GM23338 (cell line): Measurements from ENCODE around the gene SULF2.

Experiments used
- CREB1 ChIP-seq: fragments of 250-450 bp; sonication (Bioruptor Pico); IDR thresholded peaks from 2 replicates; pipeline ENCODE4 v1.5.0; 2020; ENCODE audit warnings: low read depth, mild to moderate bottlenecking, moderate library complexity
- EZH2 ChIP-seq: fragments of 200-600 bp; sonication (generic); IDR thresholded peaks from one replicate; pipeline ENCODE4 v1.8.0; 2017; ENCODE audit warnings: antibody characterized with exemption, mild to moderate bottlenecking, low read depth; ENCODE audit not compliant: unreplicated experiment
- EZH2phosphoT487 ChIP-seq: fragments of 200-600 bp; sonication (generic); IDR thresholded peaks from one replicate; pipeline ENCODE4 v1.8.1; 2018; ENCODE audit warnings: antibody characterized with exemption; ENCODE audit not compliant: unreplicated experiment
- JUNB ChIP-seq: IDR thresholded peaks from one replicate; pipeline ENCODE4 v1.6.1; 2016; ENCODE audit warnings: antibody characterized with exemption; ENCODE audit not compliant: unreplicated experiment
- NANOG ChIP-seq: IDR thresholded peaks from 2 replicates; pipeline ENCODE4 v1.6.1; 2016; ENCODE audit warnings: antibody characterized with exemption, borderline replicate concordance
- POLR2AphosphoS5 ChIP-seq: IDR thresholded peaks from 2 replicates; pipeline ENCODE4 v1.6.1; 2016; ENCODE audit warnings: antibody characterized with exemption, low read depth
- STAT1 ChIP-seq: IDR thresholded peaks from one replicate; pipeline ENCODE4 v1.6.1; 2016; ENCODE audit warnings: antibody characterized with exemption; ENCODE audit not compliant: unreplicated experiment
- ZNF114 ChIP-seq: fragments of 250-450 bp; sonication (Bioruptor Pico); IDR thresholded peaks from 2 replicates; pipeline ENCODE4 v1.5.0; 2020; ENCODE audit warnings: mild to moderate bottlenecking, moderate library complexity
- ZNF331 ChIP-seq: fragments of 250-450 bp; sonication (Bioruptor Pico); IDR thresholded peaks from 2 replicates; pipeline ENCODE4 v1.5.0; 2020; ENCODE audit warnings: low read depth, mild to moderate bottlenecking, moderate library complexity
- TF ChIP-seq, protein P1 (sequence below), 2 experiments: fragments of 200-600 bp in 1 of 2; sonication (generic) in 1 of 2; conservative IDR thresholded peaks; 2 replicates each; pipeline versions ENCODE4 v1.5.1 to v1.6.1; 2016 to 2017; ENCODE audit warnings: antibody characterized with exemption in 2 of 2, low read depth in 2 of 2, mild to moderate bottlenecking in 2 of 2, moderate library complexity in 1 of 2
- TF ChIP-seq, protein P2 (sequence below): IDR thresholded peaks from one replicate; pipeline ENCODE4 v1.6.1; 2018; ENCODE audit warnings: antibody characterized with exemption; ENCODE audit not compliant: unreplicated experiment
- TF ChIP-seq, protein P3 (sequence below): fragments of 250-450 bp; sonication (Bioruptor Pico); IDR thresholded peaks from 2 replicates; pipeline ENCODE4 v1.5.0; 2020; ENCODE audit warnings: mild to moderate bottlenecking, moderate library complexity

DNA sequence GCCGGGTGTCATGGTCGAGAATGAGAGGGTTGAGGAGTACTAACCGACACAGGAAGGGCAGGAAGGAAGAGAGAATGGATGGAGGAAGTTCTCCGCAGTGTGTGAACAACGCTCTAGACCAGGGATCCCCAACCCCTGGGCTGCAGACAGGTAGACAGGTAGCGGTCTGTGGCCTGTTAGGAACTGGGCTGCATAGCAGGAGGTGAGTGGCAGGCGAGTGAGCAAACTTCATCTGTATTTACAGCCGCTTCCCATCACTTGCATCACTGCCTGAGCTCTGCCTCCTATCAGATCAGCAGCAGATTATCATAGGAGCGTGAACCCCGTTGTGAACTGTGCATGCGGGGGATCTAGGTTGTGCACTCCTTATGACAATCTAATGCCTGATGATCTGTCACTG lies 62.0 kb downstream of the SULF2 start:
- TF ChIP-seq, protein P1, sequence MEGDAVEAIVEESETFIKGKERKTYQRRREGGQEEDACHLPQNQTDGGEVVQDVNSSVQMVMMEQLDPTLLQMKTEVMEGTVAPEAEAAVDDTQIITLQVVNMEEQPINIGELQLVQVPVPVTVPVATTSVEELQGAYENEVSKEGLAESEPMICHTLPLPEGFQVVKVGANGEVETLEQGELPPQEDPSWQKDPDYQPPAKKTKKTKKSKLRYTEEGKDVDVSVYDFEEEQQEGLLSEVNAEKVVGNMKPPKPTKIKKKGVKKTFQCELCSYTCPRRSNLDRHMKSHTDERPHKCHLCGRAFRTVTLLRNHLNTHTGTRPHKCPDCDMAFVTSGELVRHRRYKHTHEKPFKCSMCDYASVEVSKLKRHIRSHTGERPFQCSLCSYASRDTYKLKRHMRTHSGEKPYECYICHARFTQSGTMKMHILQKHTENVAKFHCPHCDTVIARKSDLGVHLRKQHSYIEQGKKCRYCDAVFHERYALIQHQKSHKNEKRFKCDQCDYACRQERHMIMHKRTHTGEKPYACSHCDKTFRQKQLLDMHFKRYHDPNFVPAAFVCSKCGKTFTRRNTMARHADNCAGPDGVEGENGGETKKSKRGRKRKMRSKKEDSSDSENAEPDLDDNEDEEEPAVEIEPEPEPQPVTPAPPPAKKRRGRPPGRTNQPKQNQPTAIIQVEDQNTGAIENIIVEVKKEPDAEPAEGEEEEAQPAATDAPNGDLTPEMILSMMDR (conservative IDR thresholded peaks at IDR 0.05; ENCODE audit: low read depth in 2 of 2): no peak
- no peak for TF ChIP-seq POLR2AphosphoS5
- TF ChIP-seq, protein P2, sequence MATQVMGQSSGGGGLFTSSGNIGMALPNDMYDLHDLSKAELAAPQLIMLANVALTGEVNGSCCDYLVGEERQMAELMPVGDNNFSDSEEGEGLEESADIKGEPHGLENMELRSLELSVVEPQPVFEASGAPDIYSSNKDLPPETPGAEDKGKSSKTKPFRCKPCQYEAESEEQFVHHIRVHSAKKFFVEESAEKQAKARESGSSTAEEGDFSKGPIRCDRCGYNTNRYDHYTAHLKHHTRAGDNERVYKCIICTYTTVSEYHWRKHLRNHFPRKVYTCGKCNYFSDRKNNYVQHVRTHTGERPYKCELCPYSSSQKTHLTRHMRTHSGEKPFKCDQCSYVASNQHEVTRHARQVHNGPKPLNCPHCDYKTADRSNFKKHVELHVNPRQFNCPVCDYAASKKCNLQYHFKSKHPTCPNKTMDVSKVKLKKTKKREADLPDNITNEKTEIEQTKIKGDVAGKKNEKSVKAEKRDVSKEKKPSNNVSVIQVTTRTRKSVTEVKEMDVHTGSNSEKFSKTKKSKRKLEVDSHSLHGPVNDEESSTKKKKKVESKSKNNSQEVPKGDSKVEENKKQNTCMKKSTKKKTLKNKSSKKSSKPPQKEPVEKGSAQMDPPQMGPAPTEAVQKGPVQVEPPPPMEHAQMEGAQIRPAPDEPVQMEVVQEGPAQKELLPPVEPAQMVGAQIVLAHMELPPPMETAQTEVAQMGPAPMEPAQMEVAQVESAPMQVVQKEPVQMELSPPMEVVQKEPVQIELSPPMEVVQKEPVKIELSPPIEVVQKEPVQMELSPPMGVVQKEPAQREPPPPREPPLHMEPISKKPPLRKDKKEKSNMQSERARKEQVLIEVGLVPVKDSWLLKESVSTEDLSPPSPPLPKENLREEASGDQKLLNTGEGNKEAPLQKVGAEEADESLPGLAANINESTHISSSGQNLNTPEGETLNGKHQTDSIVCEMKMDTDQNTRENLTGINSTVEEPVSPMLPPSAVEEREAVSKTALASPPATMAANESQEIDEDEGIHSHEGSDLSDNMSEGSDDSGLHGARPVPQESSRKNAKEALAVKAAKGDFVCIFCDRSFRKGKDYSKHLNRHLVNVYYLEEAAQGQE: no peak
- no peak for TF ChIP-seq ZNF114 (CRISPR knock-in tag)
- TF ChIP-seq EZH2: no peak
- TF ChIP-seq JUNB: no peak
- TF ChIP-seq ZNF331 (CRISPR knock-in tag): no peak
- no peak for TF ChIP-seq CREB1 (CRISPR knock-in tag)
- TF ChIP-seq STAT1: no peak
- TF ChIP-seq NANOG: no peak
- TF ChIP-seq EZH2phosphoT487: no peak
- TF ChIP-seq, protein P3, sequence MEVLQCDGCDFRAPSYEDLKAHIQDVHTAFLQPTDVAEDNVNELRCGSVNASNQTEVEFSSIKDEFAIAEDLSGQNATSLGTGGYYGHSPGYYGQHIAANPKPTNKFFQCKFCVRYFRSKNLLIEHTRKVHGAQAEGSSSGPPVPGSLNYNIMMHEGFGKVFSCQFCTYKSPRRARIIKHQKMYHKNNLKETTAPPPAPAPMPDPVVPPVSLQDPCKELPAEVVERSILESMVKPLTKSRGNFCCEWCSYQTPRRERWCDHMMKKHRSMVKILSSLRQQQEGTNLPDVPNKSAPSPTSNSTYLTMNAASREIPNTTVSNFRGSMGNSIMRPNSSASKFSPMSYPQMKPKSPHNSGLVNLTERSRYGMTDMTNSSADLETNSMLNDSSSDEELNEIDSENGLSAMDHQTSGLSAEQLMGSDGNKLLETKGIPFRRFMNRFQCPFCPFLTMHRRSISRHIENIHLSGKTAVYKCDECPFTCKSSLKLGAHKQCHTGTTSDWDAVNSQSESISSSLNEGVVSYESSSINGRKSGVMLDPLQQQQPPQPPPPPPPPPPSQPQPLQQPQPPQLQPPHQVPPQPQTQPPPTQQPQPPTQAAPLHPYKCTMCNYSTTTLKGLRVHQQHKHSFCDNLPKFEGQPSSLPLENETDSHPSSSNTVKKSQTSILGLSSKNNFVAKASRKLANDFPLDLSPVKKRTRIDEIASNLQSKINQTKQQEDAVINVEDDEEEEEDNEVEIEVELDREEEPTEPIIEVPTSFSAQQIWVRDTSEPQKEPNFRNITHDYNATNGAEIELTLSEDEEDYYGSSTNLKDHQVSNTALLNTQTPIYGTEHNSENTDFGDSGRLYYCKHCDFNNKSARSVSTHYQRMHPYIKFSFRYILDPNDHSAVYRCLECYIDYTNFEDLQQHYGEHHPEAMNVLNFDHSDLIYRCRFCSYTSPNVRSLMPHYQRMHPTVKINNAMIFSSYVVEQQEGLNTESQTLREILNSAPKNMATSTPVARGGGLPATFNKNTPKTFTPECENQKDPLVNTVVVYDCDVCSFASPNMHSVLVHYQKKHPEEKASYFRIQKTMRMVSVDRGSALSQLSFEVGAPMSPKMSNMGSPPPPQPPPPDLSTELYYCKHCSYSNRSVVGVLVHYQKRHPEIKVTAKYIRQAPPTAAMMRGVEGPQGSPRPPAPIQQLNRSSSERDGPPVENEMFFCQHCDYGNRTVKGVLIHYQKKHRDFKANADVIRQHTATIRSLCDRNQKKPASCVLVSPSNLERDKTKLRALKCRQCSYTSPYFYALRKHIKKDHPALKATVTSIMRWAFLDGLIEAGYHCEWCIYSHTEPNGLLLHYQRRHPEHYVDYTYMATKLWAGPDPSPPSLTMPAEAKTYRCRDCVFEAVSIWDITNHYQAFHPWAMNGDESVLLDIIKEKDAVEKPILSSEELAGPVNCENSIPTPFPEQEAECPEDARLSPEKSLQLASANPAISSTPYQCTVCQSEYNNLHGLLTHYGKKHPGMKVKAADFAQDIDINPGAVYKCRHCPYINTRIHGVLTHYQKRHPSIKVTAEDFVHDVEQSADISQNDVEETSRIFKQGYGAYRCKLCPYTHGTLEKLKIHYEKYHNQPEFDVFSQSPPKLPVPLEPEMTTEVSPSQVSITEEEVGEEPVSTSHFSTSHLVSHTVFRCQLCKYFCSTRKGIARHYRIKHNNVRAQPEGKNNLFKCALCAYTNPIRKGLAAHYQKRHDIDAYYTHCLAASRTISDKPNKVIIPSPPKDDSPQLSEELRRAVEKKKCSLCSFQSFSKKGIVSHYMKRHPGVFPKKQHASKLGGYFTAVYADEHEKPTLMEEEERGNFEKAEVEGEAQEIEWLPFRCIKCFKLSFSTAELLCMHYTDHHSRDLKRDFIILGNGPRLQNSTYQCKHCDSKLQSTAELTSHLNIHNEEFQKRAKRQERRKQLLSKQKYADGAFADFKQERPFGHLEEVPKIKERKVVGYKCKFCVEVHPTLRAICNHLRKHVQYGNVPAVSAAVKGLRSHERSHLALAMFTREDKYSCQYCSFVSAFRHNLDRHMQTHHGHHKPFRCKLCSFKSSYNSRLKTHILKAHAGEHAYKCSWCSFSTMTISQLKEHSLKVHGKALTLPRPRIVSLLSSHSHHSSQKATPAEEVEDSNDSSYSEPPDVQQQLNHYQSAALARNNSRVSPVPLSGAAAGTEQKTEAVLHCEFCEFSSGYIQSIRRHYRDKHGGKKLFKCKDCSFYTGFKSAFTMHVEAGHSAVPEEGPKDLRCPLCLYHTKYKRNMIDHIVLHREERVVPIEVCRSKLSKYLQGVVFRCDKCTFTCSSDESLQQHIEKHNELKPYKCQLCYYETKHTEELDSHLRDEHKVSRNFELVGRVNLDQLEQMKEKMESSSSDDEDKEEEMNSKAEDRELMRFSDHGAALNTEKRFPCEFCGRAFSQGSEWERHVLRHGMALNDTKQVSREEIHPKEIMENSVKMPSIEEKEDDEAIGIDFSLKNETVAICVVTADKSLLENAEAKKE (CRISPR knock-in tag): no peak
